Stimulated activated CD8-positive, alpha-beta memory T cell treated with anti-CD3 and anti-CD28 coated beads, Interleukin-15, amount 100 ng/mL, for 24 hours (primary cell): Measurements from ENCODE around the gene CDH23.

Experiments used
- DNase-seq: peaks from one replicate; pipeline ENCODE4 v3.0.0-alpha.2; 2020; ENCODE audit warnings: low read depth

Gene CDH23

DNA sequence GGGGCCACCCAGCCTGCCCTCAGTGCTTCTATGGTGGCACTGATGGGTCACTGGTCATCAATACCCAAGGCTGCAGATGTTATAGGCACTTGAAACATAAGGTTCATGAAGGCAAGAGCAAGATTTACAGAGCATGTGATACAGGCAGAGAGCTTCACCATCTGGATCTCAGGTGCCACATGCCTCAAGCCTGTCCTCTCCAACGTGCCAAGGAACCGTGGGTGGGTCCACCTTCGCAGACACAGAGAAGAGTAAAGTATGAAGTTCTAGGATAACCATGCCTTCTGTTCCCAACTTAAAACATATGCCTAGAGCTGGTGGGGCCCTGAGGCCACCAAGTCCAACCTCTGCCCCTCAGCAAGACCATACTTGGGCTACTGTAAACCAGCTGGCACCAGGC lies 26.7 kb upstream of the CDH23 start:
- DNase-seq = no peak

DNA sequence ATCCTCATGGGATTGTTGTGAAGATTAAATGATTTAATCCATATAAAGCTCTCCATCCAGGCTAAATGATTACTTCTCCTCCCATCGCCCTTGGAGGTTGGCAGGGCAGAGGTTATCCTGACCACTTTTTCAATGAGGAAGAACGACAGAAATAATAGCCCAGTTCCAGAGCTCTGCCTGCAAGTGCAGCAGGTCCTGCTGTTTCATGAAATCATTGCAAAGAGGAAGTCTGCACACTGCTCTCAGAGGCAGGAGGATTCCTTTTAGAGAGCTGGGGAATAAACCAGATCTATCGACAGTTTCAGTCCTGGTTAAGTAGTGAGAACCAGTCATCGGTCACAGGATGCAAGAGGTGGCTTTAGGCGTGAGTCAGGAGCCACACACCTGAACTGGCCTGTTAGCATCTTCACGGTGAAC lies 25.0 kb upstream of the CDH23 start:
- DNase-seq = no peak

DNA sequence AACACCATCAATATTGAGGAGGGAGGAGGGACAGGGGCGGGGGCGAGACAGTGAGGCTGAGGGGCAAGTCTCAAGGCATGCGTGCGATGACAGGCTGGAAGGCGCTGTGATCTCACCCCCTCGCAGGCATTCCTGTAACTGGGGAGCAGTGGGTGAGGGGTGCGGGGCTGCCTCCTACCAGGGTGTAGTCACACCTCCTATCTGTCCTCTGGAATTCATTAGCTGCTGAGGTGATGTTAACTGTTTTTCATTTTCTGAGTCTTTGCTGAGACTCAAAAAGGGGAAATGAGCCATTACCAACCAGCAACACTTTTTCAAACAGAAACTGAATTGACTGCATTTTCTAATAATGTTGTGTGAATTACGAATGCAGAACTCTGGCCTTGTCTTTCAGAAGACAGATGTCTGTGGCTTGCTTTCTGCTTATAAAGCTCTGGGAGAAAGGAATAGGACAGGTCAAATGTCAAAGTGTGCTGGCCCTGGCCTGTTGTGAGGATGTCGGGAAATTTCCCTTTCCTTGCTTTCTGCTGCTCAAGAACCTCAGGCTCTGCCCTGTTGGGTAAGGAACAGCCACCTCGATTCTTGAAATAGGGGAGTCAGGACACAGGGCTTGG lies 23.7 kb upstream of the CDH23 start:
- no peak for DNase-seq

DNA sequence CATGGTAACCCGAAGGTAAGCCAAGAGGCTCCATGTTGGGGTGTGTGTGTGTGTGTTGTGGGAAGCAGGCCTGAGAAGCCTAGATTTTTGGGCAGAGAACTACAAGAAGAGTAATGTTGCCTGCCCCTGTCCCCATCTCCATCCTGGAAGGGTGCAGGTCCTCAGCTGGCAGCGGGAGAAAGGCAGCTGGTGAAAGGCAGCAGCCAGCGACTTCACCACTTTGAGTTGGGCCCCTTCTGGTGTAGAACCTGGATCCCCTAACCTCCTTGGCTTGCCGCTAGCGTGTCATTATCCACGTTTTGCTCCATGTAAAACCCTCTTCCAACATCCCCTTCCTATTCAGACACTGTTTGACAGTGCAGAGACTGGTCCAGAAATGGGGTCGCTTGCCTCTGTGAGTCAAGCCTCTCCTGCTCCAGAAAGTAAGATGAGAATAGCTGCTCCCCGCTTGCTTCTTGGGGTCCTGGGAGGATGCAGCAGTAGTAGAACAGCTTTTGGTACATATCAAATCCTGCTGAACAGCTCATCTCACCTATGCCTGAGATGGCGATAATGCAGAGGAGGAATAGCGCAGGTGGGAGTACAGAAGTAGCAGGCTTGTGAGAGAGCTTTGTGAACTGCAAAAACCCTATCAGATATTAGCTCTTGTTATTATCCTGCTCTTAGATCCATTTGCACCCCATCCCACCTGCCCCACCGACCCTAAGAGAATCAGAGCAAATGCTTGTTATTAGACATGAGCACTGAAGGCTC lies 22.1 kb upstream of the CDH23 start:
- no peak for DNase-seq

DNA sequence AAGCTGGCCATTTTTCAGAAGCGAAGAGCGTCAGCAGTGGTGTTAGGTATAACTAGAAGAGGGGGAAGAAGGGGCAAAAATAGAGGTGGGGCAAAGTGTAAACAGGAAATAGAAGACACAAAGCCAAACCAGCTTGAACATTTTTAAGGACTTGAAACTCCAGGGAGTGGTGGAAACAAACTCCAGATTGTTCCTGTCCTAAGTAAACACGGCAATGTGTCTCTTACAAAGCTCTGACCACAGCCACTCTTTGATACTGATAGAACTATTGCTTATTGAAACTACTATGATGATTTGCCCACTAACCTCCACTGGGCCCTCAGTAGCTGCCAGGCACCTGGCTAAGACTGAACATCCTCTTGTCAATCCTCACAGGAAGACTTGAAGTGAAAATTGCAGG lies 20.8 kb upstream of the CDH23 start:
- no peak for DNase-seq

DNA sequence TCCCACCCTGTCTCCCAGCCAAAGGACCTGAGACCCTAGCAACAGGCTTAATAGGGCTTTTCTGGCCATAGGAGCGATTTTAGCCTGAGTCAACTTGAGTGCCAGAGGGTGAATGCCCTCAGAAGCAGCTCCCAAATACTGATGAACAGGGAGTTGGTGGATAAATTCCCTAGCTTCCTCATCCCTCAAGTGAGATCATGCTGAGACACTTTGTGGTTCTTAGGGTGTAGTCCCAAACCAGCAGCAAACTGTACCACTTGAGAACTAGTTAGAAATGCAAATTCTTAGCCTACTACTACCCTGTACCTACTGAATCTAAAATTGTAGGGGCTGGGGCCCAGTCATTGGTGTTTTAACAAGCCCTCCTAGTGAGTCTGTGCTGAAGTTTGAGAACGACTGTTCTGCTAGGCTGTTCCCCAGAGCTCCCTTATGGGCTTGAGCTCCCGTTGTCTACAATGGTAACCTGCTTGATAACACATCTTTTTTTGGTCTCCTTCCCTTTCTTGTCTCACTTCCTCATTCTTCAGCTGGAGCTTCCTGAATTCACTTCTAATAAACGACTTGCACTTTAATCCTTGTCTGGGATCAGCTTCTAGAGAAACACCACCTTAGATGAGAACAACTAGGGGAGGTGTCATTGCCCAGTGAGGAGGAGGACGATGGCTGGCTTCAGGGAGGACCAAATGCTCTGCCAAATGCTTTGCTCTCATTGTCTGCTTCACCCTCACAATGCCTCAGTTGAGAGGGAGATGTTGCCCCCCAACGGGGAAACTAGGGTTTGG lies 18.2 kb upstream of the CDH23 start:
- no peak for DNase-seq

DNA sequence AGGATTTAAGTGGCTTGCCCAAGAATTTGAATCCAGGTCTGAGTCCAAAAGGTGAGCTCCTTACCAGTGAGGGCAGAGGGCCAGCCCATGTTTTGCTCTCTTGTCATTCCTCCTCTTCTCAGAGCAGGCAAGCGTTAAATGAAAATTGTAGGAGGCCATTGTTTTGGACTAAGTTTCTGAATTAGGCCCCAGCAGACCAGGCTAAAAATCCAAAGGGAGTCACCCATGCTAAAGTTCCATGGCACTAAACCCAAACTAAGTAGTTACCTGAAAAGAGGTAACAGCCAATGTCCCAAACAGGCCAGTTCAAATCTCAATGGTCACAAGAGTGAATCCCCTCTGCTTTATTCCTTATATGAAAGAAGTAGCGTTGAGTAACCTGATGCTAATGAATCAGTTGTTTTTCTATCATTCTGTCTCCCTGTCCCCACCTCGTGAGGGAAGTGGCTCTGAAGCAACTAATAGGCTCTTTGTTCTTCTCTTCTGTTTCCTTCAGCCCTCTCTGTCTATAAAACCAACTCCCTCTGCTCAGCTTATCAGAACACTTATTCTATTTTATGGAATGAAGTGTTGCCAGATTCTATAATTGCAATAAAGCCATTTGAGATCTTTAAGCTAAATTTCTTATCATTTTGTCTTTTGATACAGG lies 17.5 kb upstream of the CDH23 start:
- no peak for DNase-seq

DNA sequence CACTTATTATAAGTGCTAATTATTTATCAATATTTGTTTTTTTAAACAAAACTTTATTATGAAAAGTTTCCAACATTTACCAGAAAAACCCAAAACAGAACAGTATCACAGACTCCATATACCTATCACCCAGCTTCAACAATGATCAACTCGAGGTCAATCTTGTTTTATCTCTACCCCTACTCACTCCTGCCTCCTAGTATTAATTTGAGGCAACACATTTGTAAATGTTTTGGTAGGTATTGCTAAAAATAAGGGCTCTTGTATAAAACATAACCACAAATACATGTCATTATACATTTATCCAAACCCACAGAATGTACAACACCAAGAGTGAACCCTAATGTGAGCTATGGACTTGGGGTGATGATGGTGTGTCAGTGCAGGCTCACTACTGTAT lies 15.9 kb upstream of the CDH23 start:
- DNase-seq = no peak

DNA sequence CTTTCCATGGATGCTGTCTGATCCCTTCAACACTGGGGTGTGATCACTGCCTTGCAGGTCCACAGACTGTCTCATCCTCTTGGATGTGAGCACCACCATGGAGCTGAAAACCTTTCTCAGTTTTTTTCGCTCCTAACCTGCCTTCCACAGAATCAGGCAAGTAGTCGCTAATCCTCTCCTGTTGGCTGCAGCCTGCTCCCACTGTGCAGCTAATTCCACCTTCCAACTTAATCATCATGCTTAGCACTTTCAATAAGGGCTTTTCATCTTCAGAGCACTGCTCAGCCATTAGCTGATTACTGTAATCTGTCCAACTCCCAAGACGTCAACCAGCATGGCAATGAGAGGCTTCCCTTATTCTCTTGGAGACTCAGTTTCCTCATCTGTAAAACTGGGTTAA lies 15.1 kb upstream of the CDH23 start:
- no peak for DNase-seq

DNA sequence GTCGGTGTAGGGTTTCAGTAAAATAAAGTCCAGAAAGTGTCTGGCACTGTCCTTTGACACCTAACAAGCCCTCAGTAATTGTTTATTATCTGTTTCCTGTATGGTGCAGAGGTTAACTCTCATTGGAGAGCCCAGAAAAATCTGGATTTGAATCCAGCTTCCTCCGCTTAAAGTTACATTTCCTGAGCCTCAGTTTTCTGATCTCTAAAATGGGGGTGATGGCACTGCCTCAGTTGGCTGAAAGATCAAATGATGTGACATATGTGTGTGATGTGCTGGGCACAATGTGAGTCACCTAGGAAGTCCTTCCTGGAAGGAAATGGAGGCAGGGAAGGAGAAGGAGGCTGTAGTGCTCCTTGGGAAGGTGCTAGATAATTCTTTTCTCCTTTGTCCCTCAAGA lies 14.7 kb upstream of the CDH23 start:
- no peak for DNase-seq

DNA sequence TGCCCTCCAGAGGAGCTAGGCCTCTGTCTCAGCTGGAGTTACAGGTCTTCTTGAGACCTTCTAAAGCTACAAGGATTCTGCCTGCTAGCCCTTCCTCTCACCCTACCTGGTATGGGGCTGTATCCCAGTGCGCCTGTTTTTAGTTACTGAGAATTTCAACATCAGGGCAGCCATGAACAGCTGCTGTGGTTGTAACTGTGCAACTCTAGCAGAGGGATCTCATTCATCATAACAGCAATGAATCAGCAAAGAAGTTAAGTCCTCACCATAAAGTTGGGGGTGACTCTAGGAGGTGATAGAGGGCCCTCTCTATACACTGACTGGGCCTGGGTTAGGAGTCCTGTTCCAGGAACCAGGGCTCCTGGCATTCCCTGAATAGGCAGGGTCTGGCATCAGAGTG lies 14.0 kb upstream of the CDH23 start:
- DNase-seq = no peak

DNA sequence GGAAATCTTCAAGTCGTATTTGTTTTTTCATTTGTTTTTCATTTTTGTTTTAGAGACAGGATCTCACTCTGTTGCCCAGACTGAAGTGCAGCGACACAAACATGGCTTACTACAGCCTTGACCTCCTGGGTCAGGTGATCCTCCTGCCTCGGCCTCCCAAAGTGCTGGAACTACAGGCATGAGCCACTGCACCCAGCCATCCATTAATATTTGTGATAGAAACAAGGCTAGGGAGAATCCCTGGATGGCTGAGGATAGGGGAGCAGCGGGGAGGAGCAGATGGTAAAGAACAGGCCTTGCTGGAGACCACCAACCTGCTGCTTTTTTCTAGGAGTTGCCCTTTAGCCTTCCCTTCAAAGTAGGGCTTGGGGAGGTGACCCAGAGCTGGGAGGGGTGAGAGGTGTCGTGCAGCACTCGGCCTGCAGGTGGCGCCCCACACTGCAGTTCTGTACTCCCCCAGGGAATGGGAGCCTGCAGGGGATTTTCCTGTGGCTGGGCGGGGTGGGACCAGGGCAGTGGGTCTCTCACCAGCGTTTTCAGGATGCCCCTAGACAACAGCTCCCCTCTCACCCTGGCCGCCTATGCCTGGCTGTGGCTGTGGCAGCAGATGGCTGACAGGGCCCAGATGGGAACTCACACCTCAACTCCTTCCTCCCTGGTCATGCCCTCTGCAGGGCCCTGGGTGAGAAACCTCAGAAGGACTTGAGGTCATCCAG lies 12.6 kb upstream of the CDH23 start:
- DNase-seq = peak; percentile 68

DNA sequence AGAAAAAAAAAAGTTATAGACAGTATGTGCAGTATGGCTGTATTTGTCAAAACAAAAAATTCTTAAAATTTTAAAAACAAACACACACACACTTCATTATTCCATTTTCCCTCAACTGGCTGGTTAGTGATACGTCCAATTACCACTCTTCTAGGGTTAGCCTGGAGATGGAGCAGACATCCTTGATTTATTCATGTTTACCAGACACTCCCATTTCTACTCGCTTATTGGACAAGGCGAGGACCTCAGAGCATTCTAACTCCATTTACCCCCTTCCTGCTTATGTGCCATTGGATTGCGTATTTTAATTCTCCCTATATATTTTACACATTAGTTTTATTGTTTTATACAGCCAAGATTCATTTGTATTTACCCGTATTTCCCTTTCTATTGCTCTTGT lies 8.5 kb upstream of the CDH23 start:
- DNase-seq = no peak

DNA sequence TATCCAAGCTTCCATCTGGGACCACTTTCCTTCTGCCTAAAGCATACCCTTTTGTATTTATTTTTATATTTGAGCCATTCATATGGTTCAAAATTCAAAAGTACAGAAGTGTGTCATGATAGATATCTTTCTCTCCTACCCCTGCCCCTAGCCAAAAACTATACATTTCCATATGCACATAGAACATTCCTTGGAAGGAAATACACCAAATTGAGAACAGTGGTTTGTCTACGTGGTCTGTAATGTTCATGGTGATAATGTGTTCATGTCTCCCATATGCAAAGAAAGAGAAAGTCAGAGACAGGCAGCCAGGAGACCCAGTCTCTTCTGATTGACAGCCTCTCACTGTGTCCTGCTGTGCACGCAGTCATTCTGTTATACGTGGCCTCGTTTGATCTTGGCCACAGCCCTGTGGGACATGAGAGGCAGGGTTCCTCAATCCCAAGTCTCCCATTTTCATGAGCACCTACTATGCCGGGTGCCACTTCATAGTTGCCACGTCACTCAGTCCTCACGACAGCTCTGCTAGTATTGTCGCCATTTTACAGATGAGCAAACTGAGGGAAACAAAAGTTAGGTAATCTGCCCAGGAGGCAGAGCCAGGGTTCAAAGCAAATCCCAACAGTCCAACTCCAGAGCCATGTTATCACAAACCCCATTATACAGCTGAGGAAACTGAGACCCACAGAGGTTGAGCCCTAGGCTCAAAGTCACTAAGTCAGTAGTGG lies 8.0 kb upstream of the CDH23 start:
- DNase-seq = no peak

DNA sequence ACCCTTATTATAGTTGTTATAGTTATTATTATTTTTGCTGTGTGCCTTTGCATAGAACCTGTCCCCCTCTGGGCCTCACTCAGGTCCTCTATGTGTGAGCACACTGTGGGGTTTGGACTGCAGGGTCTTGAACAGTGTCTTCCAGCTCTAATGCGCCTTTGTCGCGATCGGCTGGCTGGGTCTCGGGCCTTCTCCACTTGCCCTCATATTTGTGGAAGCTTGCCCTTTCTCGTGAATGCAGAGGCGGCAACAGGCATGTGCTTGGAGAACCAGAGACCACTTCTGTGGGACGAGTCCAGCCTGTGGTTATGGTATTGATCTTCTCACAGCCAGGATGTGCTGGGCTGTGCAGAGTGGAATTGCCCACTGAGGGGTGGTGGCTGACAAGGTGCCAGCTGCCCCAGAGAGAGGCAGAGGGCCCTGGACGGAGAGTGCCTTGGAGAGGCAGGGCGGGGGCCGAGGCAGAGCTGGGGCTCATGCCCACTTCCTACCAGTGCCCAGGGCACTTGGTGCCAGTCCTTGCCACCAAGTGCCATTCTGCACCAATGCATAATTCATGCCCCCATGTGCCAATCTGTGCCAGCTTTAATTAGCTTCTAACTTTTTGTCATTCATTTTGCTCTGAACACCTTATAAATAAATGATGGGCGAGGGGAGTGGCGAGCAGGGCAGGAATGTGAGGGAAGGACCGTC lies 6.8 kb upstream of the CDH23 start:
- DNase-seq = no peak

DNA sequence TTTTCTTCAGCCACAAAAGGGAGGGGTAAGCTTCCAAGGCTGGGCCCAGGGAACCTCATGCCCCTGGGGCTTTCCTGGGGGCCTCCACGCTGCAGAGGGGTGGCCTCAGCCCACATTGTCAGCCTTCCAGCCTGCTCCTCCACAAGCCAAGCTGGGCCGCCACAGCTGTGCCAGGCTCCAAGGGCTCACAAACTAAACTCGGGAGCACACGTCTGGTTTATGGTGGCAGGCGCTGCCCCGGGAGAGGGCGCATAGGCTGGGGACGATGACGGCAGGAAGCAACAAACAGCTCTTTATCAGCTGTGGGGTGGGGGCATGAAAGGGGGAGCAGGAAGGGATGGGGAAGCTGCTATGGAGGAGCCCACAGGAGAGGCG lies 6.3 kb upstream of the CDH23 start:
- DNase-seq = no peak

DNA sequence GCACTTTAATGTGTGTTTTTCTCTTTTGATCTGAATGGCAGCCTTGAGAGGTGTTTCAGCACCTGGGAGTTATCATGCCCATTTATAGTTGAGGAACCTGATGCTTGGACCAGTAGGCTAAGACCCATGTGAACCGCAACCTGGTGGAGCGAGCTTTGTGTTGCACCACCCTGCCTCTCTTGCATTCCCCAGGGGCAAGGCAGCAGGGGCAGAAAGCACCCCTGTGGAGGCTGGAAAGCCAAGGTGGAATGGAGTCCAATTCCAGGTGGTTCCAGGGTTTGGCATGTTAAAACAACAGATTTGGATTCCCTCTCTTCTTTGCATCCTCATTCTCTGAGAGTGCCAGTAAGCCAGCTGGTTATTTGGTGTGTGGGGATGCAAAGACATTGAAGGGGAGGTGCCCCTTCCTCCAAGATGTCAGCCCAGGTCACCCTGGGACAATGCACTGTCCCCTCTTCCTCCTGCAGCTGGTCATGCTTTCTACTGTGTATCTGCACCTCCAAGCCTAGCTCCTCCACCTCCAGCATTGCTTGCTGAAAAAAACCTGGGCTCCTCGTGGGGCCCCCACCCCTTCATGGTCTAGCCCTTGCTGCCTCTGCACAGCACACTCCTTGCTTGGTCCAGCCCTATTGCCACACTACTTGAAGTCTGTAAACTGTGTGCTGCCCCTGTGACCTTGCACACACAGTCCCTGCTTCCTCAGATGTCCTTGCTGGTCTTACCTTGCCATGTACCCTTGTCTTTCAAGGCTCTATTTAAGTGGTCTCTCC lies 5.6 kb upstream of the CDH23 start:
- DNase-seq = no peak

DNA sequence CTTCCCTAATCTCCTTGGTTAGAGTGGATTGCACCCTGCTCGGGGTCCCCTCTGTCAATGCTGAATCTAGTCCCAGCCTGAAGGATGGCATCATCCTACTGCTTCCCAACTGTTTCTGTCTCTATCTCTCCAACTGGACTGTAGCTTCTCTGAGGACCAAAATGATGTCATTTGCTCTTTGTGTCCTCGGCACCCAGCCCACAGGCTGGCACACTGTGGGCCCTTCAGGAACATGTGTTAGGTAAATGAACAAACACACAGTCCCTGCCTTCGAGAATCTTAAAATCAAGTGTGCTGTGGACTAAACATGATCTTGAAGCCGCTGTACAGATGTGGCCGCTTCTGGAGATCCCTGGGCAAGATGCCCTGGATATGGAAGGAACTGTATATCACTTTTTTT lies 5.0 kb upstream of the CDH23 start:
- no peak for DNase-seq

DNA sequence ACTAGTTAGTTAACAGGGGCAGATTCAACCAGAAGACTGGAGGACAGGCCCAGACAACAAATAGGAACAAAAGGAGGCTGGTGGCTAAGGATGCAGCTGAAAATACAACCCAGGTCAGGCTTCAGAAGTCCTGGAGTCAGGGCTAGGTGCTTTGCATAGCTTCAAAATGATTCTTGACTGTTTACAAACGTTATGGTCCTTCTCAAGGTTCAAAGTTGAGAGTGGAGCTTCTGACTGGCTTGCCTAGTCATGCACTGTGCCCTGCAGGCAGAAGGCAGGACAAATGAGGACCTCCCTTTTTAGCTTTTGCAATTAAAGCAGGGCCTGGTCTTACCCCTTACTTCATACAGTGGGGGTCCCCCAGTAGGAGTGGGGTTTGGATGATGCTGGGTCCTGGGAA lies 4.4 kb upstream of the CDH23 start:
- DNase-seq = no peak
